Lower leg skin (tissue), 3 donors: ENCODE measurements around the gene PDZD2.

Experiments
- POLR2A ChIP-seq, 2 donors: fragments of 450-650 bp; IDR thresholded peaks; one replicate each; pipeline ENCODE4 v1.6.1; 2016 to 2017; ENCODE audit warnings: antibody characterized with exemption in 2 of 2, mild to moderate bottlenecking in 1 of 2, moderate library complexity in 1 of 2
- TF ChIP-seq, protein P1 (sequence below), 3 donors: fragments of 450-650 bp; IDR thresholded peaks; one replicate each; pipeline ENCODE4 v1.5.1; 2016; ENCODE audit warnings: antibody characterized with exemption in 3 of 3, mild to moderate bottlenecking in 3 of 3, moderate library complexity in 2 of 3

DNA sequence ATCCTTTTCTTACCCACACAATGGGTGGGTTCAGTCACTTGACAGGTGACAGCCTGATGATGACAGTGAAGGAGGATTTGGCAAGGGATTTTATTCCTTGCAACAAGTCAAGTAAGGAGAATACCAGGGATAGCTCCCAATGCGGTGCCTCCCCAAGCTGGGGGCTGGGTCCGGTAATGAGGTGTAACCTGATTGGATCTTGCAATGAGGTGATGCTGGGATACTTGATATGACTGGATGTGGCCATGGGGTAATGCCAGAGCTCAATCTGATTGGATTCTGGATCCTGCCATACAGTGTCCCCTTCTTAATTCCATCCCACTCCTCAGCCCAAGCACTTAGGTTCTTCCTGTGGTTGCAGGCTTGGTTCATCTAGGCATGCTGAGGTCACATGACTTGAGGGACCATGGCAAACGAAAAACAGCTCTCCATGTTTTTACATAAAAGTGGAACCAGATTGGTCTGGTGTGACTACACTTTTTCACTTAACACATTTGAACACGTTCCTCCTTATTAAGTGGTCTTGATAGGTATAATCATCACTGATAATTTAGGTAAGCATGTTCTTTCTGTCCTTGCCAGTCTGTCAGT lies 181.1 kb downstream of the PDZD2 start:
- TF ChIP-seq, protein P1, sequence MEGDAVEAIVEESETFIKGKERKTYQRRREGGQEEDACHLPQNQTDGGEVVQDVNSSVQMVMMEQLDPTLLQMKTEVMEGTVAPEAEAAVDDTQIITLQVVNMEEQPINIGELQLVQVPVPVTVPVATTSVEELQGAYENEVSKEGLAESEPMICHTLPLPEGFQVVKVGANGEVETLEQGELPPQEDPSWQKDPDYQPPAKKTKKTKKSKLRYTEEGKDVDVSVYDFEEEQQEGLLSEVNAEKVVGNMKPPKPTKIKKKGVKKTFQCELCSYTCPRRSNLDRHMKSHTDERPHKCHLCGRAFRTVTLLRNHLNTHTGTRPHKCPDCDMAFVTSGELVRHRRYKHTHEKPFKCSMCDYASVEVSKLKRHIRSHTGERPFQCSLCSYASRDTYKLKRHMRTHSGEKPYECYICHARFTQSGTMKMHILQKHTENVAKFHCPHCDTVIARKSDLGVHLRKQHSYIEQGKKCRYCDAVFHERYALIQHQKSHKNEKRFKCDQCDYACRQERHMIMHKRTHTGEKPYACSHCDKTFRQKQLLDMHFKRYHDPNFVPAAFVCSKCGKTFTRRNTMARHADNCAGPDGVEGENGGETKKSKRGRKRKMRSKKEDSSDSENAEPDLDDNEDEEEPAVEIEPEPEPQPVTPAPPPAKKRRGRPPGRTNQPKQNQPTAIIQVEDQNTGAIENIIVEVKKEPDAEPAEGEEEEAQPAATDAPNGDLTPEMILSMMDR (IDR thresholded peaks at IDR 0.05), result no peak
- no peak for TF ChIP-seq POLR2A (IDR thresholded peaks at IDR 0.05)
